Measurements from ENCODE around the gene JAZF1.

DNA sequence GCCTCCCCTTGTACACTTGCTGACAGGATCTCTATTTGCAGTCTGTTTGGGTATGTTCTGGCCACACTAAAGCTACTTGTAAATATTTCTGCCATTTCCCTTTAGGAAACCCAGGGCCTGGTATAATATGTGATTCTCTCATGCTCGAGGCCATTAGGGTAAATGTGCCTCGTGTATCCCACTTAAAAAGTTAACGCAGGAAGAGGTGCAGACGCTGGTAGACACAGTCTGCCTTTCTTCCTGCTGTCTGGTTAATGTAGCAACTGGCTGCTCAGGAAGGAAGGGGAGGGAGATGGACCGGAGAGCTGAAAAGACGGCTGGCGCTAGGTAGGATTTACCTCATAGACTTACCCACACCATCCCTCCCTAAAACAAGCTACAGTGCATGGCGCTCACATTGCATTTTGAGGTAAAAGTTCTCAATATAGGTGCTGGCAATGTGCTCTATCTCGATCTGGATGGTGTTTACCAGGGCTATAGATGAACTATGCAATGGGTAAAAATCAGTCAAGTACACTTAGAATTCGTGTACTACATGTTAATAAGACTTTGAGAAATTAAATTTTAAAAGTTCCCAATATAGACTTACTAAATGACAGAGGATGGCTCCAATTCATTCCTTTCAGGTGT lies 125.9 kb downstream of the JAZF1 start:
- TF ChIP-seq, protein P1, sequence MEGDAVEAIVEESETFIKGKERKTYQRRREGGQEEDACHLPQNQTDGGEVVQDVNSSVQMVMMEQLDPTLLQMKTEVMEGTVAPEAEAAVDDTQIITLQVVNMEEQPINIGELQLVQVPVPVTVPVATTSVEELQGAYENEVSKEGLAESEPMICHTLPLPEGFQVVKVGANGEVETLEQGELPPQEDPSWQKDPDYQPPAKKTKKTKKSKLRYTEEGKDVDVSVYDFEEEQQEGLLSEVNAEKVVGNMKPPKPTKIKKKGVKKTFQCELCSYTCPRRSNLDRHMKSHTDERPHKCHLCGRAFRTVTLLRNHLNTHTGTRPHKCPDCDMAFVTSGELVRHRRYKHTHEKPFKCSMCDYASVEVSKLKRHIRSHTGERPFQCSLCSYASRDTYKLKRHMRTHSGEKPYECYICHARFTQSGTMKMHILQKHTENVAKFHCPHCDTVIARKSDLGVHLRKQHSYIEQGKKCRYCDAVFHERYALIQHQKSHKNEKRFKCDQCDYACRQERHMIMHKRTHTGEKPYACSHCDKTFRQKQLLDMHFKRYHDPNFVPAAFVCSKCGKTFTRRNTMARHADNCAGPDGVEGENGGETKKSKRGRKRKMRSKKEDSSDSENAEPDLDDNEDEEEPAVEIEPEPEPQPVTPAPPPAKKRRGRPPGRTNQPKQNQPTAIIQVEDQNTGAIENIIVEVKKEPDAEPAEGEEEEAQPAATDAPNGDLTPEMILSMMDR (IDR thresholded peaks at IDR 0.05; ENCODE audit: low read length), result no peak
- no peak for TF ChIP-seq EZH2 (IDR thresholded peaks at IDR 0.05; ENCODE audit: borderline replicate concordance, low read length)

Data from OCI-LY1 (cell line).